Measurements from ENCODE around the gene ITGA1.
"Not testable (repeated sequence)": the region's sequence is repeated elsewhere in the genome, so short reads cannot be mapped to it uniquely, and the experiment has no call there.

The ITGA1 gene

GRCh38 chr5:52802974-52803336 lies 15.2 kb downstream of the ITGA1 start:
- DNase-seq = no peak

- no peak for DNase-seq
Measured at GRCh38 chr5:52804387-52804791, 16.7 kb downstream of the ITGA1 start.

GRCh38 chr5:52804981-52805380 lies 17.3 kb downstream of the ITGA1 start:
- DNase-seq = no peak

- DNase-seq = no peak
Measured at GRCh38 chr5:52805615-52806014, 17.9 kb downstream of the ITGA1 start.

- no peak for DNase-seq
Measured at GRCh38 chr5:52807037-52807436, 19.3 kb downstream of the ITGA1 start.

GRCh38 chr5:52807723-52808122 lies 20.0 kb downstream of the ITGA1 start:
- no peak for DNase-seq

GRCh38 chr5:52808316-52808901 lies 20.7 kb downstream of the ITGA1 start:
- no peak for DNase-seq

- DNase-seq = no peak
Measured at GRCh38 chr5:52809884-52810283, 22.2 kb downstream of the ITGA1 start.

- DNase-seq = no peak
Measured at GRCh38 chr5:52810426-52810825, 22.7 kb downstream of the ITGA1 start.

GRCh38 chr5:52811067-52811749 lies 23.5 kb downstream of the ITGA1 start:
- no peak for DNase-seq

- no peak for DNase-seq
Measured at GRCh38 chr5:52814352-52815148, 26.8 kb downstream of the ITGA1 start.

GRCh38 chr5:52817818-52818217 lies 30.1 kb downstream of the ITGA1 start:
- DNase-seq = no peak

GRCh38 chr5:52818360-52818759 lies 30.6 kb downstream of the ITGA1 start:
- DNase-seq = no peak

GRCh38 chr5:52818807-52819206 lies 31.1 kb downstream of the ITGA1 start:
- DNase-seq = not testable (repeated sequence)

GRCh38 chr5:52821901-52822300 lies 34.2 kb downstream of the ITGA1 start:
- DNase-seq = no peak

GRCh38 chr5:52822437-52822836 lies 34.7 kb downstream of the ITGA1 start:
- no peak for DNase-seq

GRCh38 chr5:52824827-52825226 lies 37.1 kb downstream of the ITGA1 start:
- DNase-seq = no peak

- no peak for DNase-seq
Measured at GRCh38 chr5:52825826-52826225, 38.1 kb downstream of the ITGA1 start.

- no peak for DNase-seq
Measured at GRCh38 chr5:52827815-52828214, 40.1 kb downstream of the ITGA1 start.

- no peak for DNase-seq
Measured at GRCh38 chr5:52829664-52830063, 41.9 kb downstream of the ITGA1 start.

- DNase-seq = no peak
Measured at GRCh38 chr5:52830650-52831049, 42.9 kb downstream of the ITGA1 start.

- DNase-seq = no peak
Measured at GRCh38 chr5:52831786-52832511, 44.2 kb downstream of the ITGA1 start.

- no peak for DNase-seq
Measured at GRCh38 chr5:52834320-52834719, 46.6 kb downstream of the ITGA1 start.

Data from T1000 (cell line).